GM12874 (cell line): ENCODE measurements around the gene PDE6A.

Experiments
- CTCF ChIP-seq: IDR thresholded peaks from 2 replicates; pipeline ENCODE4 v1.5.1; 2011; ENCODE audit warnings: low read depth, mild to moderate bottlenecking, control low read depth, low read length, moderate library complexity; ENCODE audit not compliant: insufficient read depth

Gene PDE6A

GRCh38 chr5:149975409-149975808, 30.8 kb upstream of the PDE6A start:
- TF ChIP-seq CTCF = no peak

- TF ChIP-seq CTCF = no peak
Measured at GRCh38 chr5:149969181-149969930, 24.8 kb upstream of the PDE6A start.

DNA sequence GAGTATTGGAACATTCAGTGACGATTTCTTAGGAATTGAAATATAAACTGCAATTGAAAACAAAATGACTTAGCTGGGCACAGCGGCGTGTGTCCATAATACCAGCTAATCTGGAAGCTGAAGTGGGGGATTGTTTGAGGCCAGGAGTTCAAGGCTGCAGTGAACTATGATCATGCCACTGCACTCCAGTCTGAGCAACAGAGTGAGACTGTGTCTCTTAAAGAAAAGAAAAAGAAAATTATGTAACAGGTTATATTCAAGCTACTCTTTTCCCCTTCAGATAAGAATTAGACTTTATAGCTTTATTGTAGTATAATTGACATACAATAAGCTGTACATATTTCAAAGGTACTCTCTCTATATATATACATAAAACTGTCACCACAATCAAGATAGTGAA, 22.4 kb upstream of the PDE6A start:
- TF ChIP-seq CTCF = no peak

GRCh38 chr5:149963729-149964128, 19.1 kb upstream of the PDE6A start:
- no peak for TF ChIP-seq CTCF

- no peak for TF ChIP-seq CTCF
Measured at GRCh38 chr5:149962601-149963300, 18.2 kb upstream of the PDE6A start.

GRCh38 chr5:149961957-149962409, 17.4 kb upstream of the PDE6A start:
- no peak for TF ChIP-seq CTCF

DNA sequence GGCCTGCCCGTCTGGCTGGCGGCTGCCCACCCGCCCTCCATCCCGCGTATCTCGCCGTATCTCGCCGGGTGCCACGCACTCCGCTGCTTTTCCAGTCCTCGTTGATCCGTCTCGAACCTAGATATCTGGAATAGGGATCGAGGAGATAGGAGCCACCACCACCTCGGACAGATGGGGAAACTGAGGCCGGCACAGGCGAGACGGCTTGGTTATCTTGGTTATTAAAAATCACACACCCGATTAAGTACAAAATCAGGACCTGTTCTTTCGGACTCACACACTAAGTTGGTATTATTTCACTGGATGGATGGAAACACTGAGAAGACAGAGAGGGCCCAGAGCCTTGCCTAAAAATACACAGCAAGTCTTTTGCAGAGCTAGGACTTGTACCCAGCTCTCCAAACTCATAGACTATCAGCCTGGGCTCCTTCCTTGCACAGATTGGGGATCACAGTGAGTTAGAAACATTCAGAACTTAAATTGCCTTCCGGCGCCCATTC, 16.6 kb upstream of the PDE6A start:
- no peak for TF ChIP-seq CTCF
